Spleen (tissue), 11 donors: Measurements from ENCODE around the gene SURF2. TPM values are rescaled to one million over a fixed set of nuclear protein-coding genes. Genes with fewer than 3 reads are reported as not detected.

Experiments used
- DNase-seq: peaks from one replicate; pipeline ENCODE4 v3.0.0-alpha.2; 2020
- H3K27ac ChIP-seq, 8 donors: fragments of 200-600 bp; sonication (generic) in 7 of 8; 1 replicate in 4 of 8; 2 replicates in 4 of 8; pipeline versions ENCODE4 v1.5.0 to v1.8.0; 2016 to 2021; ENCODE audit warnings: inconsistent platforms in 4 of 8, mild to moderate bottlenecking in 4 of 8, moderate library complexity in 1 of 8
- H3K27me3 ChIP-seq, 7 donors: fragments of 200-600 bp; sonication (generic) in 6 of 7; replicated peaks in 1 of 7; 1 replicate in 4 of 7; 2 replicates in 3 of 7; pipeline versions ENCODE4 v1.5.0 to v1.8.0; 2016 to 2021; ENCODE audit warnings: inconsistent platforms in 3 of 7, mild to moderate bottlenecking in 1 of 7
- H3K36me3 ChIP-seq, 6 donors: fragments of 200-600 bp; sonication (generic) in 5 of 6; 1 replicate in 4 of 6; 2 replicates in 2 of 6; pipeline versions ENCODE4 v1.5.0 to v1.8.0; 2016 to 2021; ENCODE audit warnings: inconsistent platforms in 2 of 6
- H3K4me1 ChIP-seq, 6 donors: fragments of 200-600 bp; sonication (generic) in 5 of 6; 1 replicate in 3 of 6; 2 replicates in 3 of 6; pipeline versions ENCODE4 v1.5.0 to v1.8.0; 2016 to 2021; ENCODE audit warnings: inconsistent platforms in 3 of 6
- H3K4me3 ChIP-seq, 8 donors: fragments of 200-600 bp; sonication (generic) in 7 of 8; 1 replicate in 4 of 8; 2 replicates in 4 of 8; pipeline versions ENCODE4 v1.5.0 to v1.8.0; 2016 to 2021; ENCODE audit warnings: inconsistent platforms in 4 of 8, mild to moderate bottlenecking in 4 of 8, moderate library complexity in 2 of 8
- H3K9me3 ChIP-seq, 8 donors: fragments of 200-600 bp; sonication (generic) in 7 of 8; 1 replicate in 4 of 8; 2 replicates in 4 of 8; pipeline versions ENCODE4 v1.5.0 to v1.8.0; 2016 to 2021; ENCODE audit warnings: inconsistent platforms in 4 of 8
- CTCF ChIP-seq, 11 experiments: fragments of 200-600 bp in 7 of 11; fragments of 450-650 bp in 4 of 11; sonication (generic) in 4 of 11; IDR thresholded peaks in 8 of 11; conservative IDR thresholded peaks in 3 of 11; 1 replicate in 7 of 11; 2 replicates in 4 of 11; pipeline versions ENCODE4 v1.4.0 to v1.8.0; 2016 to 2021; ENCODE audit warnings: antibody characterized with exemption in 11 of 11, inconsistent platforms in 4 of 11, mild to moderate bottlenecking in 1 of 11
- POLR2A ChIP-seq, 3 donors: fragments of 450-650 bp; IDR thresholded peaks; one replicate each; pipeline ENCODE4 v1.5.1; 2017; ENCODE audit warnings: antibody characterized with exemption in 3 of 3, mild to moderate bottlenecking in 1 of 3
- POLR2AphosphoS5 ChIP-seq, 3 donors: sonication (generic); formaldehyde crosslinking; IDR thresholded peaks; one replicate each; pipeline ENCODE4 v1.5.1; 2017; ENCODE audit warnings: antibody characterized with exemption in 3 of 3
- WGBS, 5 donors: extraction: QIAGEN DNeasy Blood & Tissue Kit in 3 of 5; methylation state at CpG; one replicate each; pipeline versions ENCODE4 v1.1.5 to v1.1.7; 2013 to 2018; 5-methylcytosine and 5-hydroxymethylcytosine counted together
- intact Hi-C: fragments of 100-400 bp; cut with DNase I; formaldehyde crosslinking; loops from one replicate; pipeline ENCODE4 v1.15.0; 2023; ENCODE audit warnings: low total_unique reads
- polyA plus RNA-seq, 3 donors: library from polyadenylated mRNA; stranded (reverse); fragments of 200-250 nt; gene quantifications; one replicate each; pipeline ENCODE4 v1.2.1, GENCODE V29; 2013
- total RNA-seq, 7 donors: library from RNA; depleted of rRNA in 3 of 7; stranded (reverse); fragments of >200 nt in 3 of 7; fragmentation: NEBNext Ultra II Directional in 4 of 7; extraction: Animal tissue kit (Norgen Biotek cat#: 25700) in 4 of 7; gene quantifications; one replicate each; pipeline versions ENCODE4 v1.1.0 to v1.2.1, GENCODE V29; 2016 to 2021
- donor health status: healthy with polysubstance abuse.
- donor health status: DM: no; HTN: no; CAD: no; lungs with moderate emphysema.
- donor health status: DM: no; HTN: no; CAD: no.
- donor health status: Bipolar disorder and iron deficiency.
- donor health status: healthy.
- donor health status: DM: no; HTN: no; CAD: no.
- donor health status: DM: yes; HTN: yes; CAD: no.

SURF2 gene
- total and polyA plus RNA-seq, 10 donors, result 6.5 to 32.6 (median 13.9) TPM

- no peaks in the 10 kb centered on the region for H3K9me3 ChIP-seq
- no peaks in the 10 kb centered on the region for H3K27me3 ChIP-seq
- intact Hi-C loops, result no loop called here
- H3K4me3 ChIP-seq, result peak within 1 kb of the TSS; percentile 66 to 100 (median 88)
- peak; percentile 95 for DNase-seq
- peaks cover 20 to 79% (median 40%) of the 10 kb centered on the region in 6 donors for H3K4me1 ChIP-seq
- TF ChIP-seq CTCF (IDR thresholded peaks at IDR 0.05 in 8 of 11, conservative IDR thresholded peaks at IDR 0.05 in 3 of 11), result peak in 5 of 11 experiments; percentile 17 to 48 (median 33)
- peak; percentile 96 to 99 (median 98) for TF ChIP-seq POLR2AphosphoS5 (IDR thresholded peaks at IDR 0.05)
- peak in 2 of 3 donors; percentile 82 to 83 for TF ChIP-seq POLR2A (IDR thresholded peaks at IDR 0.05)
- peaks cover 8 to 74% (median 68%) of the 10 kb centered on the region in 6 donors for H3K36me3 ChIP-seq
- peak within 1 kb of the TSS; percentile 89 to 95 (median 94) for H3K27ac ChIP-seq
- 0 to 1% (median 0%) methylated on average over 50 to 64 of the region's 64 CpGs for WGBS, 5 donors
Measured at GRCh38 chr9:133347985-133348717, 8.2 kb upstream of the SURF2 start, which contains the start of the genes MED22 and RPL7A. MED22 (minus strand) TSS chr9:133348131; CDS start chr9:133346662, 1,469 bp downstream. RPL7A (plus strand) TSS chr9:133348218; CDS start chr9:133348244, 26 bp downstream.

GRCh38 chr9:133348718-133349573 is 7.4 kb upstream of the SURF2 start:
- intact Hi-C loops, result no loop called here
- 16 to 21% (median 17%) methylated on average over 25 of the region's 25 CpGs for WGBS, 5 donors
- peaks cover 20 to 84% (median 40%) of the 10 kb centered on the region in 6 donors for H3K4me1 ChIP-seq
- no peaks in the 10 kb centered on the region for H3K27me3 ChIP-seq
- H3K4me3 ChIP-seq, result peak overlapping the region; percentile 66 to 100 (median 88)
- peak overlapping the region; percentile 89 to 95 (median 94) for H3K27ac ChIP-seq
- TF ChIP-seq CTCF (IDR thresholded peaks at IDR 0.05 in 8 of 11, conservative IDR thresholded peaks at IDR 0.05 in 3 of 11) (no peak), POLR2A (IDR thresholded peaks at IDR 0.05) (no peak), POLR2AphosphoS5 (IDR thresholded peaks at IDR 0.05) (no peak)
- no peak for DNase-seq
- H3K36me3 ChIP-seq, result peaks cover 8 to 74% (median 68%) of the 10 kb centered on the region in 6 donors
- no peaks in the 10 kb centered on the region for H3K9me3 ChIP-seq

GRCh38 chr9:133349965-133350616 is 6.3 kb upstream of the SURF2 start:
- Histone ChIP-seq H3K27me3 (no peaks in the 10 kb centered on the region), H3K4me1 (peaks cover 25 to 88% (median 50%) of the 10 kb centered on the region in 6 donors), H3K36me3 (peaks cover 8 to 72% (median 58%) of the 10 kb centered on the region in 6 donors), H3K4me3 (peak overlapping the region in 1 of 8 donors; percentile 88), H3K27ac (no peak overlapping the region), H3K9me3 (no peaks in the 10 kb centered on the region)
- no peak for TF ChIP-seq POLR2A (IDR thresholded peaks at IDR 0.05)
- peak in 1 of 3 donors; percentile 7 for TF ChIP-seq POLR2AphosphoS5 (IDR thresholded peaks at IDR 0.05)
- no peak for TF ChIP-seq CTCF (IDR thresholded peaks at IDR 0.05 in 8 of 11, conservative IDR thresholded peaks at IDR 0.05 in 3 of 11)
- intact Hi-C loops, result no loop called here
- no peak for DNase-seq
- 82 to 88% (median 85%) methylated on average over 14 to 15 of the region's 15 CpGs for WGBS, 5 donors
